Stomach (tissue), 4 donors: Measurements from ENCODE around the gene FUS.

ENCODE experiments used
- CTCF ChIP-seq, 7 experiments: fragments of 450-650 bp in 4 of 7; fragments of 200-600 bp in 3 of 7; sonication (generic) in 3 of 7; IDR thresholded peaks; one replicate each; pipeline ENCODE4 v1.5.1; 2016 to 2019; ENCODE audit warnings: antibody characterized with exemption in 7 of 7, control low read depth in 2 of 7, mild to moderate bottlenecking in 1 of 7
- POLR2A ChIP-seq, 4 donors: fragments of 450-650 bp; IDR thresholded peaks; one replicate each; pipeline ENCODE4 v1.6.1; 2016; ENCODE audit warnings: antibody characterized with exemption in 4 of 4, control low read depth in 2 of 4, mild to moderate bottlenecking in 1 of 4, moderate library complexity in 1 of 4
- POLR2AphosphoS5 ChIP-seq, 3 donors: sonication (generic); formaldehyde crosslinking; IDR thresholded peaks; one replicate each; pipeline ENCODE4 v1.6.1; 2016; ENCODE audit warnings: antibody characterized with exemption in 3 of 3

DNA sequence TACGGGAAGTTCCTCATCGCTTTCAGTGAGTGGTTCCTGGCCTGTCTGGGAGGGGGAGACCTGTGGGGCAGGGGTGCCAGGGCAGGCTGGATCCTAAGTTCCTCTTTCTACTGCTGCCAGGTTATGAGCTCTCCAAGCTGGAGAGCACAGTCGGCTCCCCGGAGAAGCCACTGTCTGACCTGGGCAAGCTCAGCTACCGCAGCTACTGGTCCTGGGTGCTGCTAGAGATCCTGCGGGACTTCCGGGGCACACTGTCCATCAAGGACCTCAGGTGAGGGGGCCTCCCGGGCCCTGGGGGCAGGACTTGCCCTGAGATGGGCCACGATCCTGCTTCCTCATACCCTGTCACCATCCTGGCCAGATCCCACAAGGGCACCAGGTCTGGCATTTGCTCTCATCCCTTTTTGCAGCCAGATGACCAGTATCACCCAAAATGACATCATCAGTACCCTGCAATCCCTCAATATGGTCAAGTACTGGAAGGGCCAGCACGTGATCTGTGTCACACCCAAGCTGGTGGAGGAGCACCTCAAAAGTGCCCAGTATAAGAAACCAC, 49.5 kb upstream of the FUS start:
- TF ChIP-seq CTCF (IDR thresholded peaks at IDR 0.05) (no peak), POLR2A (IDR thresholded peaks at IDR 0.05) (no peak), POLR2AphosphoS5 (IDR thresholded peaks at IDR 0.05) (no peak)
